GM12874 (cell line): ENCODE results near the gene IL15RA.

Source experiments
- CTCF ChIP-seq: IDR thresholded peaks from 2 replicates; pipeline ENCODE4 v1.5.1; 2011; ENCODE audit warnings: low read depth, mild to moderate bottlenecking, control low read depth, low read length, moderate library complexity; ENCODE audit not compliant: insufficient read depth

Gene IL15RA

GRCh38 chr10:5988336-5988920, 11.1 kb upstream of the IL15RA start:
- TF ChIP-seq CTCF = no peak

GRCh38 chr10:5987747-5988146, 10.4 kb upstream of the IL15RA start:
- no peak for TF ChIP-seq CTCF

GRCh38 chr10:5985029-5985428, 7.7 kb upstream of the IL15RA start:
- no peak for TF ChIP-seq CTCF

- no peak for TF ChIP-seq CTCF
These were observed 6.4 kb upstream of the IL15RA start for GRCh38 chr10:5983774-5984173.

GRCh38 chr10:5981529-5981928, 4.2 kb upstream of the IL15RA start:
- no peak for TF ChIP-seq CTCF

GRCh38 chr10:5978230-5978489, 817 bp upstream of the IL15RA start:
- TF ChIP-seq CTCF = no peak

GRCh38 chr10:5976512-5977470, 552 bp downstream of the IL15RA start:
- no peak for TF ChIP-seq CTCF
